Ectodermal cell (in vitro differentiated cells): Measurements from ENCODE around the gene PTPRN2.
"Not testable (repeated sequence)": the region's sequence is repeated elsewhere in the genome, so short reads cannot be mapped to it uniquely, and the experiment has no call there.

ENCODE experiments used
- H3K27ac ChIP-seq: 2 replicates; pipeline ENCODE4 v1.7.0; 2013; ENCODE audit warnings: mild to moderate bottlenecking, low read depth, low read length; ENCODE audit not compliant: insufficient read depth, poor library complexity, severe bottlenecking
- H3K27me3 ChIP-seq: 2 replicates; pipeline ENCODE4 v1.7.0; 2013; ENCODE audit warnings: mild to moderate bottlenecking, low read length; ENCODE audit not compliant: insufficient read depth, control insufficient read depth, poor library complexity, severe bottlenecking
- H3K36me3 ChIP-seq: one replicate; pipeline ENCODE4 v1.7.0; 2013; ENCODE audit warnings: low read length; ENCODE audit not compliant: control insufficient read depth, insufficient read depth
- H3K4me1 ChIP-seq: one replicate; pipeline ENCODE4 v1.7.0; 2013; ENCODE audit warnings: low read length; ENCODE audit not compliant: control insufficient read depth, insufficient read depth
- H3K4me3 ChIP-seq: 2 replicates; pipeline ENCODE4 v1.7.0; 2013; ENCODE audit warnings: low read depth, low read length, control low read depth; ENCODE audit not compliant: insufficient read depth
- H3K9me3 ChIP-seq: 2 replicates; pipeline ENCODE4 v1.7.0; 2013; ENCODE audit warnings: mild to moderate bottlenecking, low read length, moderate library complexity; ENCODE audit not compliant: control insufficient read depth
- WGBS, 2 experiments: methylation state at CpG; one replicate each; pipeline ENCODE4 v1.1.7; 2013; ENCODE audit warnings: missing lambda C conversion rate in 2 of 2; 5-methylcytosine and 5-hydroxymethylcytosine counted together

PTPRN2 gene

DNA sequence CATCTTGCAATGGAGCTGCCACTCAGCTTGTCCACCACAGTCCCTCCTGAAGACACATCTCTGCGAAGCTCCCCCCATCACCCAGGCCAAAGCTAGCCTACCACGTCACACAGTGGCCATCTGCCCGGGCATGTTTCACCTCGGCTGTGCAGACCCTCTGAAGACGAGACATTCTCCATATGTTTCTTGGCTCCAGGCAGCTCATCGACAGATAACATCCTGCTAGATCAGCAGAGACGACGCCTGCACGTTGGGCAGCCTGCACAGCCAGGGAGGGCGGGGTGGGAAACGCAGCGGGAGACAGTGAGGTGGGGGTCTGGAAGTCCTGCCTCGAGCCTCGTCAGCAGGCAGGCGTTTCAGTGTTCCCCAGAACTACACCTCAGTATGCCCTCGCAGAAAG, 53.0 kb downstream of the PTPRN2 start:
- no peaks in the 10 kb centered on the region for H3K27me3 ChIP-seq
- no peaks in the 10 kb centered on the region for H3K36me3 ChIP-seq
- H3K27ac ChIP-seq: no peak overlapping the region
- WGBS, 2 experiments: 77 to 79% methylated on average over 16 of the region's 16 CpGs
- H3K9me3 ChIP-seq: peaks cover 20% of the 10 kb centered on the region
- H3K4me1 ChIP-seq: no peaks in the 10 kb centered on the region
- no peak overlapping the region for H3K4me3 ChIP-seq

DNA sequence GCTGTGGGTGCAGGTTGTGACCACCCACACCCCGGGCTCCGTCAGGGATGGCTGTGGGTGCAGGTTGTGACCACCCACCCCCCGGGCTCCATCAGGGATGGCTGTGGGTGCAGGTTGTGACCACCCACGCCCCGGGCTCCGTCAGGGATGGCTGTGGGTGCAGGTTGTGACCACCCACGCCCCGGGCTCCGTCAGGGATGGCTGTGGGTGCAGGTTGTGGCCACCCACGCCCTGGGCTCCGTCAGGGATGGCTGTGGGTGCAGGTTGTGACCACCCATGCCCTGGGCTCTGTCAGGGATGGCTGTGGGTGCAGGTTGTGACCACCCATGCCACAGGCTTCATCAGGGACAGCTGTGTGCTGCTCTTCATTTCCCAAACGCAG, 53.5 kb downstream of the PTPRN2 start:
- H3K9me3 ChIP-seq: peaks cover 16% of the 10 kb centered on the region

DNA sequence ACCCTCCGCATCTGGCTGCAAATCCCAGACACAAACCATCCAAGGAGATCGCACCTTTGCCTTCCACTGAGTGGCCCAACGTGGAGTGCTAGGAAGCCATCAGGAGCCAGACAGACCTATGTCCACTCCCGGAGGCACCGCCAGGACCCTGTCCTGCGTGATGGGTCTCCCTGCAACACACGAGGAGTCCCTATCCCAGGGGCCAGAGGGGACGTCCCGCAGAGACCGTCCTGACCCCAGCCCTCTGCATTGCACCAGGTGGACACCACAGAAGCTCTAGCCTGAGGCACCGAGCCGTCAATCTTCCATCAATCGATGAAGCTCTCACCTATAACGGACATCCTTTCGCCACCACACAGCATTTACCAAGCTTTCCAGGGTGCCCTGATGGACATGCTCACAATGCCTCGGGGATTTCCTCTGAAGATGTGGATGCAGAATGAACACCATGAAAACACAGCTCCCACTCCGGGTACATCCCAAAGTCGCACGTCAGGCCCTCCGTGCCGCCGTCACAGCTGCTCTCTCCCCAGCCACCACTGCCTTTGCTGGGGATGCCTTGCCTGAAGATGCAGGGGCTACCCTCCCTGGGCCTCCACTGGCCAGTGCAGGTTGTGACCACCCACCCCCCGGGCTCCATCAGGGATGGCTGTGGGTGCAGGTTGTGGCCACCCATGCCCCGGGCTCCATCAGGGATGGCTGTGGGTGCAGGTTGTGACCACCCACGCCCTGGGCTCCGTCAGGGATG, 54.1 kb downstream of the PTPRN2 start:
- Histone ChIP-seq H3K27ac (no peak overlapping the region), H3K36me3 (no peaks in the 10 kb centered on the region), H3K4me3 (no peak overlapping the region), H3K27me3 (no peaks in the 10 kb centered on the region), H3K4me1 (no peaks in the 10 kb centered on the region), H3K9me3 (peaks cover 14% of the 10 kb centered on the region)
- 80 to 81% methylated on average over 26 of the region's 26 CpGs for WGBS, 2 experiments

More for the DNA sequence above, 53.5 kb downstream of the PTPRN2 start:
- not testable (repeated sequence) for H3K27me3 ChIP-seq, H3K4me1 ChIP-seq, H3K36me3 ChIP-seq, H3K27ac ChIP-seq, H3K4me3 ChIP-seq
- 53 to 63% methylated on average over 9 to 12 of the region's 12 CpGs for WGBS, 2 experiments

DNA sequence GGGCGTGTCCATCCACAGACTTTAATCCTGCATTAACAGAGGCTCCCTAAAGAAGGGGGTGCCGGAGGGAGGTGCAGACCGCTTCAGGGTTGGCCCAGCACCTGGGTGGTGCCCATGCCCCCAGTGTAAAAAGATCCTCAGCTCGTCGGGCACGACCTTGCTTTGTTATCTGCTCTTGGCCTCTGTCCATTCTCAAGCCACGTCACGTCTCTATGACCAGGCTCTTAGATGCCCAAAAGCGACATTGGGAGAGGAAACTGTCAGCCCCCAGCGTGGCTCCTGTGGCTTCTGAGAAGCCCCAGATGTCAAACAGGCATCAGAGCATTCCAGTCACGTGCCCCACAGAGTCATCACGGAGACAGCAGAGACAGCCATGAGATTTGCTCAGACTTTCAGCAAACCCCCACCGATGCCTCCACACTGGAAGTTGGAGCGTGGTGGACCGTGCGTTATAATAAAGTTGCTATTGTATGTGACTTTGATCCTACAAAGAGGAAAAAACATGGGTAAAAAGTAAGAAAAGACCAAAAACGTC, 55.5 kb downstream of the PTPRN2 start:
- H3K4me1 ChIP-seq: no peaks in the 10 kb centered on the region
- 67% methylated on average over 17 of the region's 17 CpGs for WGBS, 2 experiments
- H3K36me3 ChIP-seq: no peaks in the 10 kb centered on the region
- H3K27me3 ChIP-seq: no peaks in the 10 kb centered on the region
- H3K4me3 ChIP-seq: no peak overlapping the region
- H3K27ac ChIP-seq: no peak overlapping the region
- H3K9me3 ChIP-seq: peaks cover 13% of the 10 kb centered on the region

DNA sequence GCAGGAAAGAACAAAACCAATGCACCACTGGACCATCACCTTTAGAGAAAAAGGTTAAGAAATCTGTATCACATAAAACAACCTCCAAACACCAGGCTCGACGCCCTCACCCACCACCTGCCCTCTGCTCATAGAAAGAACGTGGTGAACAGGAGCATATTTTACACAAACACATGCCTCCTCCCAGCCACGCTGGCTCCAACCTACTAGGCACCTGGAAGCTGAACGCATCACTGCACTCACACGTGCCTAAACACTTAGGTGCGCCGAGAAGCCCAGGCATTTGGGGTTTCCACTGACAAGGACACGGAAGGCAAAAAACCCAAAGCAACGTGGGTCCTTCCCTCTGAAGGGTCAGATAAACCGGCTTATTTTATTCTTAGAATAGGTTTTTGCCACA, 56.0 kb downstream of the PTPRN2 start:
- Histone ChIP-seq H3K4me1 (no peaks in the 10 kb centered on the region), H3K9me3 (peaks cover 13% of the 10 kb centered on the region), H3K27ac (no peak overlapping the region), H3K4me3 (no peak overlapping the region), H3K27me3 (no peaks in the 10 kb centered on the region), H3K36me3 (no peaks in the 10 kb centered on the region)
- WGBS, 2 experiments: 76 to 78% methylated on average over 11 of the region's 11 CpGs

DNA sequence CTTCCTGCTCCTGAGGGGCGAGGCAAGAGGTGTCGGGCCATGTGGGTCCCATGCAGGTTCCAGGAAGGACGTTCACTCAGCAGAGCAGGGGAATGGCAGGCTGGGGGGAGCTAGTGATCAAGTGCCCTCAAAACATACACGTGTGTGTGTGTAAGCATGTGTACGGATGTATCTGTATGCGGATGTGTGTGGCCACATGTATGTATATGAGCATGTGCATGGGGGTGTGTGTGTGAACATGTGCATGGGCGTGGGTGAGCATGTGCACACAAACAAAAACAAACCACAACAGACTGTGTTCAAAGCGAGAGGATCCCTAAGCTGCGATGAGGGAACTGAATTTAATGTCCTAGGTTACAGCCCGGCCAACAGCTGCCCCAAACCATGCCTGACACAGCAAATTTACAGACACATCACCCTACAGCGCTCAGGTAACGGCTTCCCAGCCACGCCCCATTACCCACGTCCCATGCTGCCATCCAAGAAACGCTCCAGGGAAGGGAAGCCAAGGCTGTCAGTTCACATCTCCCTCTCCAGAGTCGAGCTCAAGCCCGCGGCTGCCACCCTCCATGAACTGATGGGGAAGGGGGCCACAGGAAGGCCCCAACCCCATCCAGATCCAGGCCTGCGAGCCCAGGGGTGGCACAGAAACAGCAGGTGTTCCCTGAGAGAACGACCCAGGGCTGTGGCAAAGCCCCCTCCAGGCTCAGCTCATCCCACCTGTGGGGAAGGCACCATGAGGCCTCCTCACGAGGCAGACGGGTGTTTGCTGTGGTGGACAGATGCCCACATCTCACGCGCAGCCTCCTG, 56.6 kb downstream of the PTPRN2 start:
- Histone ChIP-seq H3K27ac (no peak overlapping the region), H3K9me3 (peaks cover 8% of the 10 kb centered on the region), H3K4me1 (no peaks in the 10 kb centered on the region), H3K4me3 (no peak overlapping the region), H3K27me3 (no peaks in the 10 kb centered on the region), H3K36me3 (no peaks in the 10 kb centered on the region)
- WGBS, 2 experiments: 80 to 82% methylated on average over 24 of the region's 24 CpGs

DNA sequence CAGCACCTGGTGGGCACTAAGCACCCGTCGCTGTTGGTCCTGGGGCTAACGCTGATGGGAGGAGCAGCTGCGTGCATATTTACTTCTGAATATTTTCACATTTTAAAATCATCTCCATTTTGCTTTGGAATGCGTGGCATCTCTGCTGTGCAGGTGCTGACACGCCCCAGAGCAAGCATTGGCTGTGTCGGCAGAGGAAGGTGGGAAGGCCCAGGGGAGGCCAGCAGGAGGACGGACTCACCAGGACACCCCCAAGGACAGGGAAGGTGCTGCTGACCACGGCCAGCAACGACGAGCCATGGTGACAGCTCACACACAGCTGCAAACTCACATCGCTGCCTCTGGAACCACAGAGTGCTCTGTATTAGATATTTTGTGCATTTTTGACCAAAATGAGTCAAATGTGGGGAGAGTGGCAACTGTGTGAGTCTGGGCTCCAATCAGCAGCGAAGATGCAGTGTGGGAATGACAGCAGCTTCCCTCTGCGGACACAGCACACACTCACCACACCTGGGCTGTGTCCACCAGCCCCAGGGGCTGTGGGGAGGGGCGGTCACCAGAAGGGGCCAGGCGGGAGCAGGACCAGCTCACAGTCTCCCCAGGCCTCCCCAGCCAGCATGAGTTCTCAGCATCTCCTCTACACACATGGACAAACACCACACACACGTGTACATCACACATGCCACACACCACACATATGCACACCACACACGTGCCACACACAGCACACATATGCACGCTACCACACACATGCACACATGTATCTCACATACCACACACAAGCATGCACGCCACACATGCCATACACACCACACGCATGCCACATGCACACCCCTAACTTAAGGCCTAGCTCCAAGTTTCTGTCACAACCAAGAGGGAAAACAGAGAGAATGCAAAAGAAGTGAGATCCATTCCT, 58.2 kb downstream of the PTPRN2 start:
- 83 to 84% methylated on average over 21 of the region's 21 CpGs for WGBS, 2 experiments
- H3K27me3 ChIP-seq: no peaks in the 10 kb centered on the region
- H3K27ac ChIP-seq: no peak overlapping the region
- no peaks in the 10 kb centered on the region for H3K4me1 ChIP-seq
- peaks cover 8% of the 10 kb centered on the region for H3K9me3 ChIP-seq
- H3K36me3 ChIP-seq: no peaks in the 10 kb centered on the region
- no peak overlapping the region for H3K4me3 ChIP-seq

DNA sequence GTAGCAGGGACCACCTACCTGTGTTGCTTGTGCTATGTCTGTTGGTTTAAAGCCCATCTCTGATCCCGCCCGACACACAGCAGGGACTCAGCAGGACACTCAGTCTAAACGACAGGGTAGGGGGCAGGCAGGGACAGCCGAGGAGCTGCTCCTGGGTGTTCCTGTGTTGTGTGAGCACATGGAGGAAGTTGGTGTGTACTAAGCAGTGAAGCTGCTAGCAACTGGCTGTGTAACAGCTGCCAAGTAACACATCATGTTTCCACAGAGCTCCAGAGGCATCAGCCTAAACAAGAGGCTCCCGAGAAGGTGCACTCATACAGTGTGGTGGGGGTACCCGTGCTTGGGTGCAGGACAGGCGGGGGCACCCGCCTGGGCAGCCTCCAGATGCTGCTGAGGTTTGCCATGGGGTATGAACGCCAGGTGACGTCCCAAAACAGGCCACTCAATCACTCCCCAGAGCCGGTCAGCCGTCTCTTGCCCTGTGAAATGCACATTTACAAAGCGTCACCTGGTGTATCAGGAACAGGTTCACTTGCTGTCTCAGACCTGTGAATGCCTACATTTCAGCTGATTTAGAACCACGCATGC, 59.6 kb downstream of the PTPRN2 start:
- Histone ChIP-seq H3K4me1 (no peaks in the 10 kb centered on the region), H3K27ac (no peak overlapping the region), H3K4me3 (no peak overlapping the region), H3K27me3 (no peaks in the 10 kb centered on the region), H3K9me3 (peaks cover 8% of the 10 kb centered on the region), H3K36me3 (no peaks in the 10 kb centered on the region)
- 73 to 74% methylated on average over 14 of the region's 14 CpGs for WGBS, 2 experiments

DNA sequence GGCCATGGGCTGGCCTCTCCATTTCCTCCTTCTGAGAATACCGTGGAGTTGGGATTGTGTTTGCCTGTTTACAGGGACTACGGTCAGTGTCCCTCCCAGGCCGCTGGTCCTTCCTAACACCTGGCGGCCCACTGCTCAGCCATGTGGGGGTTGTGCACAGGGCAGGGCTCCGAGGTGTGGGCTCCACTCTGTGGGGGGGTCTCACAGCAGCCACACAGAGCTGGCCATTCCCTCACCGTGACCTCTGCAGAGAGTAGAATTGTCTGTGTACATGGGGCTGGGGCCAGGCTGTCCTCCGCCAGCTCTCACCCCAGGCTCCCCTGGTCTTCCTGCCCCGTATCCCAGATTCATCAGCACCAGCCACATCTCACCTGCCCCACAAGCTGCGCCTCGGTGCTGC, 60.1 kb downstream of the PTPRN2 start:
- Histone ChIP-seq H3K27ac (no peak overlapping the region), H3K9me3 (peaks cover 11% of the 10 kb centered on the region), H3K36me3 (no peaks in the 10 kb centered on the region), H3K4me3 (no peak overlapping the region), H3K4me1 (no peaks in the 10 kb centered on the region), H3K27me3 (no peaks in the 10 kb centered on the region)
- WGBS, 2 experiments: 76 to 80% methylated on average over 10 of the region's 10 CpGs
